AG04450 (cell line): Measurements from ENCODE around the gene PIK3AP1. TPM values are rescaled to one million over a fixed set of nuclear protein-coding genes. Genes with fewer than 3 reads are reported as not detected.

Source experiments
- CTCF ChIA-PET: fragments of 300-600, 350-600 bp; formaldehyde crosslinking; extraction: SDS; loops from one replicate; lab custom pipeline; 2022; ENCODE audit warnings: antibody characterized with exemption, inconsistent platforms; lab: Charles Lee
- POLR2A ChIA-PET: fragments of 350-600 bp; formaldehyde crosslinking; extraction: SDS; loops from one replicate; lab custom pipeline; 2021; ENCODE audit warnings: antibody characterized with exemption, inconsistent platforms; lab: Yijun Ruan, JAX
- DNase-seq: peaks from one replicate; pipeline ENCODE4 v3.0.0-alpha.2; 2011; ENCODE audit warnings: low read depth, low spot score
- H3K27ac ChIP-seq: one replicate; pipeline ENCODE4 v1.5.1; 2012; ENCODE audit warnings: low read depth, low read length, control low read depth
- H3K27me3 ChIP-seq: one replicate; pipeline ENCODE4 v1.6.0; 2012; ENCODE audit warnings: low read length; ENCODE audit not compliant: control insufficient read depth, insufficient read depth
- H3K4me3 ChIP-seq: 2 replicates; pipeline ENCODE4 v1.5.1; 2011; ENCODE audit warnings: mild to moderate bottlenecking, low read depth, low read length, control low read depth
- H3K9me3 ChIP-seq: 2 replicates; pipeline ENCODE4 v1.5.1; 2012; ENCODE audit warnings: low read length; ENCODE audit not compliant: control insufficient read depth, insufficient read depth
- polyA plus RNA-seq: library from polyadenylated mRNA; depleted of rRNA; stranded (reverse); fragments of >200 nt; gene quantifications from 2 replicates; pipeline ENCODE4 v1.2.3, GENCODE V29; 2011
- TF ChIP-seq, protein P1 (sequence below): IDR thresholded peaks from 2 replicates; pipeline ENCODE4 v1.5.1; 2011; ENCODE audit warnings: low read depth, low read length, control low read depth, inconsistent platforms

The PIK3AP1 gene
- polyA plus RNA-seq, 1 experiment: 0.05 TPM

DNA sequence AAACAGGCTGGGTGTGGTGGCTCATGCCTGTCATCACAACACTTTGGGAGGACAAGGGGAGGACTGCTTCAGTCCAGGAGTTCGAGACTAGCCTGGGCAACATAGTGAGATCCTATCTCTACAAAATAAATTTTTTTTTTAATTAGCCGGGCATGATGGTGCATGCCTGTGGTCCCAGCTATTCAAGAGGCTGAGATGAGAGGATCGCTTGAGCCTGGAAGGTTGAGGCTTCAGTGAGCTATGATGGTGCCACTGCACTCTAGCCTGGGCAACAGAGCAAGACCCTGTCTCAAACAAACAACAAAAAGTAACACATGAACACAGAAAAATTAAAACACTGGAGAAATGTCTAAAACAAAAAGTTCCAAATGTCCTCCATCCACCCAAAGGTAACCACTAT lies 22.9 kb downstream of the PIK3AP1 start:
- H3K27ac ChIP-seq: no peak overlapping the region
- no peak for DNase-seq
- TF ChIP-seq, protein P1, sequence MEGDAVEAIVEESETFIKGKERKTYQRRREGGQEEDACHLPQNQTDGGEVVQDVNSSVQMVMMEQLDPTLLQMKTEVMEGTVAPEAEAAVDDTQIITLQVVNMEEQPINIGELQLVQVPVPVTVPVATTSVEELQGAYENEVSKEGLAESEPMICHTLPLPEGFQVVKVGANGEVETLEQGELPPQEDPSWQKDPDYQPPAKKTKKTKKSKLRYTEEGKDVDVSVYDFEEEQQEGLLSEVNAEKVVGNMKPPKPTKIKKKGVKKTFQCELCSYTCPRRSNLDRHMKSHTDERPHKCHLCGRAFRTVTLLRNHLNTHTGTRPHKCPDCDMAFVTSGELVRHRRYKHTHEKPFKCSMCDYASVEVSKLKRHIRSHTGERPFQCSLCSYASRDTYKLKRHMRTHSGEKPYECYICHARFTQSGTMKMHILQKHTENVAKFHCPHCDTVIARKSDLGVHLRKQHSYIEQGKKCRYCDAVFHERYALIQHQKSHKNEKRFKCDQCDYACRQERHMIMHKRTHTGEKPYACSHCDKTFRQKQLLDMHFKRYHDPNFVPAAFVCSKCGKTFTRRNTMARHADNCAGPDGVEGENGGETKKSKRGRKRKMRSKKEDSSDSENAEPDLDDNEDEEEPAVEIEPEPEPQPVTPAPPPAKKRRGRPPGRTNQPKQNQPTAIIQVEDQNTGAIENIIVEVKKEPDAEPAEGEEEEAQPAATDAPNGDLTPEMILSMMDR: no peak
- no peaks in the 10 kb centered on the region for H3K27me3 ChIP-seq
- H3K4me3 ChIP-seq: no peak overlapping the region
- ChIA-PET POLR2A (no interaction called here), CTCF (no interaction called here)
- H3K9me3 ChIP-seq: no peaks in the 10 kb centered on the region

DNA sequence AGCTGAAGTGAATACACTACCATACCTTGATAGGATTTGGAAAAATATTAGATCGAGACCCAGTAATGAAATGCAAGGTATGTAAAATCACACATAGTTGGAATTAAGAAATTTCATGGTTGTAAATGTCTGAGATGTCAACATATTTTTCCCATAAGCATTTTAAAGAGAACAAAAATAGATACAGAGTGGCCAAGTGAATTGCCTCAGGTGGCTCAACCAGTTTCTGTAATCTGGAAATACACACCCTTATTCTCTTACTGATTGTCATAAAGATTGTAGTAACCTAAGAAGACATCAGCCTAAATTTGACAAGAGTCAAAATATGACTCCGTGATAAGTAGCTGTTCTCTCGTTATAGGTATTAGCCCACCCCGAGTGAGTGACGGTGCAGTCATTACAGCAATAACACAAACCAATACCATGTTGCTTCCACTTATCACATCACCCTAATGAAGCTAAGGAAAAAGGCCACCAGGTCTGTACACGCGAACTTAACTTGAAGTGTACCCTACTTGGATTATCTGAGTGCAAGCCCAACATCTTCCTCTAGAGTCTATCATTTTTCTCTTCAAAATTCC lies 23.4 kb downstream of the PIK3AP1 start:
- Histone ChIP-seq H3K9me3 (no peaks in the 10 kb centered on the region), H3K4me3 (no peak overlapping the region), H3K27me3 (no peaks in the 10 kb centered on the region), H3K27ac (no peak overlapping the region)
- CTCF ChIA-PET: no interaction called here
- DNase-seq: no peak
- POLR2A ChIA-PET: no interaction called here
- TF ChIP-seq, protein P1: no peak

DNA sequence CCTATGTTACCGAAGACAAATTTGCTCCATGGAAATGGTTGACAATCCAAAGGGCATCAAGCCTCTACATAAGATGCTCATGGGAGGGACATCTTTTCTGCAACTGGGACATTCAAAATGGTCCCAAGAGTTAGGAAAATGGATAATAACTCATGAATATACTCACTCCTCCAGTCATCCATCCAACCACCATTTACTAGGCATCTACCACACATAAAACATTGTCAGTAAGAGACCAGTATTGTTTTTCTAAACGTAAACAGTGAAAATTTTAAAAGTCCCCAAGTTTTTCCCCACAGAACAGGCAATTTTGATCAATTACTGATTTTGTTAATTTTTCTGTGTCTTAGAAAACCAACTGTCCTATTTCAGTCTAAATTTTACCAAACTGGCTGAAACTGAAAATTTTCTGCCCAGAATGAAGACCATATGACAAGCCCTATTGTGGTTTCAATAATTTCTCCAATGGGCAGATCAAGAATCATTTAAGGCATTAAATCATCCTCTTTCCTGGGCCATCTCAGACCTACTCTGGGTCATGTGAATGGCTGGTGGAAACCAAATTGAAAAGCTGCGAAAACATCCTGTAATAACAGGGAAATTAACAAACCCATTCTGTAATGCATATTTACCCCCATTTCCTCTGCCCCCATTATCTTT lies 24.2 kb downstream of the PIK3AP1 start:
- Histone ChIP-seq H3K27ac (no peak overlapping the region), H3K27me3 (no peaks in the 10 kb centered on the region), H3K9me3 (no peaks in the 10 kb centered on the region), H3K4me3 (no peak overlapping the region)
- DNase-seq: no peak
- POLR2A ChIA-PET: no interaction called here
- CTCF ChIA-PET: no interaction called here
- TF ChIP-seq, protein P1: no peak

DNA sequence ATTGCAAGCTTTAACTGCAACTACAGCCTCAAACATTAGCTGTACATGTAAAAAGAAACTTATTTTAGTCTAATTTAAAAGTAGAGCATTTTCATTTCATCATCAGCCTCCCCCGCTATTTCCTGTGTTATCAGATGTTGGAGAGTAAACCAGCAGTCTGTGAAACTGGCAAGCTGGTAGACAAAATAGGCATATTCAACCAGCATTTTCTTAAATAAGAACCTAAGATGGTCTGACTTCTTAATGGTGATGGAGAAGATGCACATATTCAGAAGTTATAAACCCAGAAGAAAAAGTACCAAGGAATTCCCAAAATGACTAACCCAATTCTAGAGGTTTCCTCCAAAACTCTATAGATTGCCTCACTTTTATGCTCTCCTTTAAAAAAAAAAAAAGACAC lies 24.9 kb downstream of the PIK3AP1 start:
- no peak for DNase-seq
- no peak overlapping the region for H3K4me3 ChIP-seq
- POLR2A ChIA-PET: no interaction called here
- CTCF ChIA-PET: no interaction called here
- no peak overlapping the region for H3K27ac ChIP-seq
- H3K9me3 ChIP-seq: no peaks in the 10 kb centered on the region
- TF ChIP-seq, protein P1: no peak
- H3K27me3 ChIP-seq: no peaks in the 10 kb centered on the region

DNA sequence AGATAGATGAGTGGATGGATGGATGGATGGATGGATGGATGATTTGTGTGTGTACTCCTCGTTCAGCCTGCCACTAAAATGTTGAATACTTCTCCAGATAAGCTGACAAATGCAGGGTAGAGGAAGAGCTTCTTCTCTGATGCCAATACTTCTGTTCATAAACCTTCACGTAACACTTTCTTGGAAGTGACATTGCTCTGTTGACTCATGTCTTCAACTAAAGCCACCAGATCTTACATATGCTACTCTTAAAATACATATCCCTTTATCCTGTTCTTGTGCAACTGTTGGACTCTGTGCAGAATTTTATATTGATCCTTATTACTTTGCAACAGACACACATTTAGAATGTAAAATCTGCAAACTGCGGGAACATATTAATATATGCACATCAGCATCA lies 26.9 kb downstream of the PIK3AP1 start:
- no peak overlapping the region for H3K4me3 ChIP-seq
- no peak overlapping the region for H3K27ac ChIP-seq
- DNase-seq: no peak
- ChIA-PET POLR2A (no interaction called here), CTCF (no interaction called here)
- no peaks in the 10 kb centered on the region for H3K9me3 ChIP-seq
- H3K27me3 ChIP-seq: no peaks in the 10 kb centered on the region
- TF ChIP-seq, protein P1: no peak
